ENCODE data around the gene CLCC1. TPM values are rescaled to one million over a fixed set of nuclear protein-coding genes. Genes with fewer than 3 reads are reported as not detected.
"Not testable (repeated sequence)": the region's sequence is repeated elsewhere in the genome, so short reads cannot be mapped to it uniquely, and the experiment has no call there.

CLCC1 gene
- total RNA-seq = 23.1 and 23.4 TPM in 2 replicates

- H3K27me3 Mint-ChIP-seq (ENCODE audit: insufficient read depth) = peaks cover 4% of the 10 kb centered on the region
- peaks cover 26% of the 10 kb centered on the region for H3K4me1 Mint-ChIP-seq (ENCODE audit: low read depth)
- H3K27ac Mint-ChIP-seq = peak within 1 kb of the TSS; percentile 94
- intact Hi-C loops (cut with micrococcal nuclease) = loop anchor here (1.0 to 10.0 kb wide), 10 partner anchors 78 to 1372 kb away; partner anchors contain the start of genes CELSR2, PRPF38B, PSMA5 and RBM15
- peak within 1 kb of the TSS; percentile 89 for H3K4me3 Mint-ChIP-seq
- DNase-seq (ENCODE audit: low spot score) = peak; percentile 93
- H3K9me3 Mint-ChIP-seq = no peaks in the 10 kb centered on the region
- H3K36me3 Mint-ChIP-seq (ENCODE audit: low read depth) = peaks cover 15% of the 10 kb centered on the region
These were observed at the start of gene CLCC1 for GRCh38 chr1:108963052-108963686. CLCC1 (minus strand) TSS chr1:108963484; CDS start chr1:108950437, 13,047 bp downstream.

GRCh38 chr1:109011335-109011734 lies 48.1 kb upstream of the CLCC1 start:
- peaks cover 10% of the 10 kb centered on the region for H3K36me3 Mint-ChIP-seq (ENCODE audit: low read depth)
- no peaks in the 10 kb centered on the region for H3K4me1 Mint-ChIP-seq (ENCODE audit: low read depth)
- H3K27me3 Mint-ChIP-seq (ENCODE audit: insufficient read depth) = no peaks in the 10 kb centered on the region
- intact Hi-C loops (cut with micrococcal nuclease) = no loop called here
- no peaks in the 10 kb centered on the region for H3K9me3 Mint-ChIP-seq
- H3K4me3 Mint-ChIP-seq = no peak overlapping the region
- no peak for DNase-seq (ENCODE audit: low spot score)
- no peak overlapping the region for H3K27ac Mint-ChIP-seq

GRCh38 chr1:108996622-108997021 lies 33.3 kb upstream of the CLCC1 start:
- peaks cover 18% of the 10 kb centered on the region for H3K9me3 Mint-ChIP-seq
- H3K27ac Mint-ChIP-seq = peak overlapping the region; percentile 61
- intact Hi-C loops (cut with micrococcal nuclease) = not testable (repeated sequence)

GRCh38 chr1:108983114-108983513 lies 19.8 kb upstream of the CLCC1 start:
- no peak overlapping the region for H3K4me3 Mint-ChIP-seq

More at GRCh38 chr1:108996622-108997021, 33.3 kb upstream of the CLCC1 start:
- not testable (repeated sequence) for H3K4me3 Mint-ChIP-seq; H3K4me1 Mint-ChIP-seq (ENCODE audit: low read depth); DNase-seq (ENCODE audit: low spot score); H3K27me3 Mint-ChIP-seq (ENCODE audit: insufficient read depth)
- peaks cover 37% of the 10 kb centered on the region for H3K36me3 Mint-ChIP-seq (ENCODE audit: low read depth)

GRCh38 chr1:108976658-108977057 lies 13.4 kb upstream of the CLCC1 start:
- intact Hi-C loops (cut with micrococcal nuclease) = no loop called here
- Mint-ChIP-seq H3K4me3 (no peak overlapping the region), H3K27ac (no peak overlapping the region), H3K36me3 (ENCODE audit: low read depth) (peaks cover 8% of the 10 kb centered on the region), H3K27me3 (ENCODE audit: insufficient read depth) (no peaks in the 10 kb centered on the region), H3K4me1 (ENCODE audit: low read depth) (peaks cover 11% of the 10 kb centered on the region), H3K9me3 (no peaks in the 10 kb centered on the region)
- DNase-seq (ENCODE audit: low spot score) = no peak

More at GRCh38 chr1:108983114-108983513, 19.8 kb upstream of the CLCC1 start:
- Mint-ChIP-seq H3K9me3 (no peaks in the 10 kb centered on the region), H3K36me3 (ENCODE audit: low read depth) (peaks cover 13% of the 10 kb centered on the region), H3K27ac (no peak overlapping the region), H3K27me3 (ENCODE audit: insufficient read depth) (no peaks in the 10 kb centered on the region), H3K4me1 (ENCODE audit: low read depth) (no peaks in the 10 kb centered on the region)
- DNase-seq (ENCODE audit: low spot score) = no peak
- intact Hi-C loops (cut with micrococcal nuclease) = no loop called here

GRCh38 chr1:108972951-108973350 lies 9.7 kb upstream of the CLCC1 start:
- H3K27me3 Mint-ChIP-seq (ENCODE audit: insufficient read depth) = no peaks in the 10 kb centered on the region
- no peak overlapping the region for H3K4me3 Mint-ChIP-seq
- peaks cover 11% of the 10 kb centered on the region for H3K4me1 Mint-ChIP-seq (ENCODE audit: low read depth)
- intact Hi-C loops (cut with micrococcal nuclease) = no loop called here
- no peaks in the 10 kb centered on the region for H3K9me3 Mint-ChIP-seq
- H3K36me3 Mint-ChIP-seq (ENCODE audit: low read depth) = peaks cover 4% of the 10 kb centered on the region
- DNase-seq (ENCODE audit: low spot score) = no peak
- H3K27ac Mint-ChIP-seq = no peak overlapping the region

GRCh38 chr1:108969346-108969745 lies 6.1 kb upstream of the CLCC1 start:
- Mint-ChIP-seq H3K36me3 (ENCODE audit: low read depth) (peaks cover 5% of the 10 kb centered on the region), H3K4me1 (ENCODE audit: low read depth) (peaks cover 2% of the 10 kb centered on the region), H3K27me3 (ENCODE audit: insufficient read depth) (no peaks in the 10 kb centered on the region), H3K4me3 (no peak overlapping the region), H3K27ac (no peak overlapping the region), H3K9me3 (no peaks in the 10 kb centered on the region)
- intact Hi-C loops (cut with micrococcal nuclease) = loop anchor here (10.0 kb wide), 1 partner anchor 1365 kb away; the partner anchor contains the start of gene RBM15
- DNase-seq (ENCODE audit: low spot score) = no peak

- peaks cover 30% of the 10 kb centered on the region for H3K4me1 Mint-ChIP-seq (ENCODE audit: low read depth)
- peak overlapping the region; percentile 89 for H3K4me3 Mint-ChIP-seq
- no peaks in the 10 kb centered on the region for H3K9me3 Mint-ChIP-seq
- intact Hi-C loops (cut with micrococcal nuclease) = loop anchor here (1.0 to 10.0 kb wide), 10 partner anchors 78 to 1372 kb away; partner anchors contain the start of genes CELSR2, PRPF38B, PSMA5 and RBM15
- DNase-seq (ENCODE audit: low spot score) = peak; percentile 17
- H3K36me3 Mint-ChIP-seq (ENCODE audit: low read depth) = peaks cover 16% of the 10 kb centered on the region
- H3K27me3 Mint-ChIP-seq (ENCODE audit: insufficient read depth) = peaks cover 4% of the 10 kb centered on the region
- peak overlapping the region; percentile 79 for H3K27ac Mint-ChIP-seq
These were observed 618 bp downstream of the CLCC1 start for GRCh38 chr1:108962681-108963051.

- intact Hi-C loops (cut with micrococcal nuclease) = loop anchor here (2.0 to 10.0 kb wide), 4 partner anchors 79 to 1373 kb away; partner anchors contain the start of genes CELSR2, PRPF38B and RBM15
- H3K27ac Mint-ChIP-seq = peak overlapping the region; percentile 79
- no peak for DNase-seq (ENCODE audit: low spot score)
- H3K27me3 Mint-ChIP-seq (ENCODE audit: insufficient read depth) = peaks cover 4% of the 10 kb centered on the region
- H3K9me3 Mint-ChIP-seq = no peaks in the 10 kb centered on the region
- H3K4me1 Mint-ChIP-seq (ENCODE audit: low read depth) = peaks cover 37% of the 10 kb centered on the region
- H3K36me3 Mint-ChIP-seq (ENCODE audit: low read depth) = peaks cover 15% of the 10 kb centered on the region
- peak overlapping the region; percentile 89 for H3K4me3 Mint-ChIP-seq
These were observed 1.4 kb downstream of the CLCC1 start for GRCh38 chr1:108961752-108962486.

- no peak for DNase-seq (ENCODE audit: low spot score)
- no peak overlapping the region for H3K27ac Mint-ChIP-seq
- intact Hi-C loops (cut with micrococcal nuclease) = loop anchor here (5.0 to 10.0 kb wide), 2 partner anchors 286 to 1374 kb away; partner anchors contain the start of genes CELSR2 and RBM15
- H3K4me1 Mint-ChIP-seq (ENCODE audit: low read depth) = peaks cover 45% of the 10 kb centered on the region
- H3K36me3 Mint-ChIP-seq (ENCODE audit: low read depth) = peaks cover 17% of the 10 kb centered on the region
- H3K27me3 Mint-ChIP-seq (ENCODE audit: insufficient read depth) = peaks cover 4% of the 10 kb centered on the region
- no peak overlapping the region for H3K4me3 Mint-ChIP-seq
- H3K9me3 Mint-ChIP-seq = no peaks in the 10 kb centered on the region
These were observed 2.1 kb downstream of the CLCC1 start for GRCh38 chr1:108961198-108961597.

- Mint-ChIP-seq H3K4me3 (no peak overlapping the region), H3K9me3 (no peaks in the 10 kb centered on the region), H3K36me3 (ENCODE audit: low read depth) (peaks cover 22% of the 10 kb centered on the region), H3K27ac (no peak overlapping the region), H3K4me1 (ENCODE audit: low read depth) (peaks cover 49% of the 10 kb centered on the region), H3K27me3 (ENCODE audit: insufficient read depth) (peaks cover 4% of the 10 kb centered on the region)
- intact Hi-C loops (cut with micrococcal nuclease) = loop anchor here (5.0 to 10.0 kb wide), 2 partner anchors 287 to 1374 kb away; partner anchors contain the start of genes CELSR2 and RBM15
- no peak for DNase-seq (ENCODE audit: low spot score)
These were observed 2.6 kb downstream of the CLCC1 start for GRCh38 chr1:108960719-108961118.

GRCh38 chr1:108957888-108958287 lies 5.4 kb downstream of the CLCC1 start:
- peaks cover 39% of the 10 kb centered on the region for H3K36me3 Mint-ChIP-seq (ENCODE audit: low read depth)
- no peak overlapping the region for H3K27ac Mint-ChIP-seq
- intact Hi-C loops (cut with micrococcal nuclease) = no loop called here
- DNase-seq (ENCODE audit: low spot score) = no peak
- H3K4me3 Mint-ChIP-seq = no peak overlapping the region
- H3K4me1 Mint-ChIP-seq (ENCODE audit: low read depth) = peaks cover 58% of the 10 kb centered on the region
- peaks cover 6% of the 10 kb centered on the region for H3K27me3 Mint-ChIP-seq (ENCODE audit: insufficient read depth)
- no peaks in the 10 kb centered on the region for H3K9me3 Mint-ChIP-seq

GRCh38 chr1:108955881-108956280 lies 7.4 kb downstream of the CLCC1 start:
- Mint-ChIP-seq H3K36me3 (ENCODE audit: low read depth) (peaks cover 38% of the 10 kb centered on the region), H3K9me3 (no peaks in the 10 kb centered on the region), H3K27ac (no peak overlapping the region), H3K4me3 (no peak overlapping the region), H3K4me1 (ENCODE audit: low read depth) (peaks cover 49% of the 10 kb centered on the region), H3K27me3 (ENCODE audit: insufficient read depth) (peaks cover 6% of the 10 kb centered on the region)
- intact Hi-C loops (cut with micrococcal nuclease) = no loop called here
- no peak for DNase-seq (ENCODE audit: low spot score)

All from activated T-helper 1 cell treated with anti-CD3 and anti-CD28 coated beads, Interleukin-12 subunit alpha, Interleukin-12 subunit beta, Interleukin-2, Interleukin-4 antibody, amounts not matched to agents 30 ng/mL and 10 ng/mL and 1 ng/mL, durations not matched to agents 14 hours and 24 hours and 36 hours (primary cell).